A673 (cell line): ENCODE measurements around the gene IQGAP2. TPM values are rescaled to one million over a fixed set of nuclear protein-coding genes. Genes with fewer than 3 reads are reported as not detected.

Experiments used
- BruUV-seq: library from RNA; stranded (reverse); fragments of 400-500 nt; replicated peaks from 2 replicates; lab custom pipeline; 2021; lab: Mats Ljungman, UMichigan
- CTCF ChIA-PET: fragments of 300-600 bp; sonication (Branson Sonifier 250); formaldehyde crosslinking; loops from one replicate; lab custom pipeline; 2022; ENCODE audit warnings: antibody characterized with exemption; lab: Charles Lee
- POLR2A ChIA-PET: fragments of 300-600 bp; sonication (Branson Sonifier 250); formaldehyde crosslinking; loops from one replicate; lab custom pipeline; 2022; ENCODE audit warnings: antibody characterized with exemption; ENCODE audit not compliant: low non-redundant PET; lab: Charles Lee
- DNase-seq: peaks from one replicate; pipeline ENCODE4 v3.0.0-alpha.2; 2015; ENCODE audit warnings: low spot score
- H3K27ac ChIP-seq: fragments of 200-600 bp; sonication (generic); 2 replicates; pipeline ENCODE4 v1.5.1; 2016; ENCODE audit warnings: mixed run types, low read depth, mild to moderate bottlenecking, mixed read lengths, antibody characterized with exemption, low read length; ENCODE audit not compliant: poor library complexity, severe bottlenecking
- H3K27me3 ChIP-seq: fragments of 200-600 bp; sonication (generic); replicated peaks from 2 replicates; pipeline ENCODE4 v1.6.1; 2017; ENCODE audit warnings: mixed run types, low read depth, mild to moderate bottlenecking, mixed read lengths, antibody characterized with exemption, low read length; ENCODE audit not compliant: insufficient read depth, poor library complexity
- H3K36me3 ChIP-seq: fragments of 200-600 bp; sonication (generic); 2 replicates; pipeline ENCODE4 v1.6.1; 2016; ENCODE audit warnings: mixed run types, mild to moderate bottlenecking, mixed read lengths, antibody characterized with exemption, low read length; ENCODE audit not compliant: insufficient read depth, poor library complexity, severe bottlenecking
- H3K4me1 ChIP-seq: fragments of 200-600 bp; sonication (generic); 2 replicates; pipeline ENCODE4 v1.6.1; 2017; ENCODE audit warnings: mixed run types, mild to moderate bottlenecking, mixed read lengths, antibody characterized with exemption, low read length; ENCODE audit not compliant: insufficient read depth, poor library complexity, severe bottlenecking
- H3K4me3 ChIP-seq: fragments of 200-600 bp; sonication (generic); 2 replicates; pipeline ENCODE4 v1.5.1; 2016; ENCODE audit warnings: low read depth, mixed run types, mild to moderate bottlenecking, mixed read lengths, low read length; ENCODE audit not compliant: poor library complexity, severe bottlenecking
- H3K9me3 ChIP-seq: fragments of 200-600 bp; sonication (generic); 2 replicates; pipeline ENCODE4 v1.6.1; 2016; ENCODE audit warnings: mixed run types, low read depth, mild to moderate bottlenecking, mixed read lengths, antibody characterized with exemption, low read length; ENCODE audit not compliant: poor library complexity, severe bottlenecking
- CTCF ChIP-seq: fragments of 300-800, 200-600 bp; sonication (generic); conservative IDR thresholded peaks from 2 replicates; pipeline ENCODE4 v1.5.1; 2017; ENCODE audit warnings: low read depth, mild to moderate bottlenecking, antibody characterized with exemption, low read length, moderate library complexity, mixed read lengths
- EZH2 ChIP-seq: fragments of 200-600 bp; sonication (generic); IDR thresholded peaks from 2 replicates; pipeline ENCODE4 v1.6.1; 2017; ENCODE audit warnings: borderline replicate concordance, low read depth, mild to moderate bottlenecking, mixed read lengths, antibody characterized with exemption, low read length; ENCODE audit not compliant: poor library complexity, severe bottlenecking
- intact Hi-C: fragments of 100-400 bp; cut with micrococcal nuclease; formaldehyde crosslinking; loops from one replicate; pipeline ENCODE4 v1.10.0; 2022; ENCODE audit not compliant: unreplicated experiment
- total RNA-seq: library from RNA; stranded (reverse); gene quantifications from 2 replicates; pipeline ENCODE4 v1.2.3, GENCODE V29; 2021

The IQGAP2 gene
- total RNA-seq, 1 experiment from 2014 or later, result 26.8 TPM

- no TSS peak for BruUV-seq
- no peaks in the 10 kb centered on the region for H3K27me3 ChIP-seq
- DNase-seq, result no peak
- peaks cover 68% of the 10 kb centered on the region for H3K4me1 ChIP-seq
- POLR2A ChIA-PET, result no interaction called here
- intact Hi-C loops, result no loop called here
- no peak overlapping the region for H3K27ac ChIP-seq
- TF ChIP-seq EZH2 (no peak), CTCF (no peak)
- H3K4me3 ChIP-seq, result no peak overlapping the region
- no peaks in the 10 kb centered on the region for H3K9me3 ChIP-seq
- CTCF ChIA-PET, result no interaction called here
- no peaks in the 10 kb centered on the region for H3K36me3 ChIP-seq
These were observed 302.5 kb downstream of the IQGAP2 start for GRCh38 chr5:76705574-76705973.

- Histone ChIP-seq H3K4me1 (peaks cover 67% of the 10 kb centered on the region), H3K27ac (peak overlapping the region; percentile 63), H3K36me3 (no peaks in the 10 kb centered on the region), H3K4me3 (no peak overlapping the region), H3K9me3 (no peaks in the 10 kb centered on the region), H3K27me3 (no peaks in the 10 kb centered on the region)
- CTCF ChIA-PET, result no interaction called here
- intact Hi-C loops, result loop anchor here (10.0 kb wide), 1 partner anchor 65 kb away; no protein-coding TSS in a partner anchor
- BruUV-seq, result no TSS peak
- POLR2A ChIA-PET, result no interaction called here
- DNase-seq, result peak; percentile 65
- TF ChIP-seq EZH2 (no peak), CTCF (no peak)
These were observed 306.7 kb downstream of the IQGAP2 start for GRCh38 chr5:76709762-76710161.

GRCh38 chr5:76710991-76711390 is 307.9 kb downstream of the IQGAP2 start:
- DNase-seq, result no peak

More at GRCh38 chr5:76710991-76711390, 307.9 kb downstream of the IQGAP2 start:
- Histone ChIP-seq H3K27ac (peak overlapping the region; percentile 15), H3K4me3 (no peak overlapping the region), H3K9me3 (no peaks in the 10 kb centered on the region), H3K4me1 (peaks cover 56% of the 10 kb centered on the region), H3K36me3 (no peaks in the 10 kb centered on the region), H3K27me3 (no peaks in the 10 kb centered on the region)
- ChIA-PET POLR2A (no interaction called here), CTCF (no interaction called here)
- intact Hi-C loops, result loop anchor here (10.0 kb wide), 1 partner anchor 66 kb away; no protein-coding TSS in a partner anchor
- TF ChIP-seq CTCF, result no peak
- no peak for TF ChIP-seq EZH2
- no TSS peak for BruUV-seq
